ENCODE data around the gene EDC4. TPM values are rescaled to one million over a fixed set of nuclear protein-coding genes. Genes with fewer than 3 reads are reported as not detected.

Gene EDC4
- total and polyA plus RNA-seq, 2 of the 13 experiments (the other 11 are each of a cell fraction or from before 2014, with no cell fraction given) = 51.4 to 59.1 TPM

- TF ChIP-seq, protein P1, sequence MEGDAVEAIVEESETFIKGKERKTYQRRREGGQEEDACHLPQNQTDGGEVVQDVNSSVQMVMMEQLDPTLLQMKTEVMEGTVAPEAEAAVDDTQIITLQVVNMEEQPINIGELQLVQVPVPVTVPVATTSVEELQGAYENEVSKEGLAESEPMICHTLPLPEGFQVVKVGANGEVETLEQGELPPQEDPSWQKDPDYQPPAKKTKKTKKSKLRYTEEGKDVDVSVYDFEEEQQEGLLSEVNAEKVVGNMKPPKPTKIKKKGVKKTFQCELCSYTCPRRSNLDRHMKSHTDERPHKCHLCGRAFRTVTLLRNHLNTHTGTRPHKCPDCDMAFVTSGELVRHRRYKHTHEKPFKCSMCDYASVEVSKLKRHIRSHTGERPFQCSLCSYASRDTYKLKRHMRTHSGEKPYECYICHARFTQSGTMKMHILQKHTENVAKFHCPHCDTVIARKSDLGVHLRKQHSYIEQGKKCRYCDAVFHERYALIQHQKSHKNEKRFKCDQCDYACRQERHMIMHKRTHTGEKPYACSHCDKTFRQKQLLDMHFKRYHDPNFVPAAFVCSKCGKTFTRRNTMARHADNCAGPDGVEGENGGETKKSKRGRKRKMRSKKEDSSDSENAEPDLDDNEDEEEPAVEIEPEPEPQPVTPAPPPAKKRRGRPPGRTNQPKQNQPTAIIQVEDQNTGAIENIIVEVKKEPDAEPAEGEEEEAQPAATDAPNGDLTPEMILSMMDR (CRISPR knock-in tag; IDR thresholded peaks at IDR 0.05) = peak; percentile 36; the same call in 1 of the 2 replicates
- TF ChIP-seq SRSF9 (IDR thresholded peaks at IDR 0.05; ENCODE audit: borderline replicate concordance, insufficient read depth, low read depth, low read length, poor library complexity, severe bottlenecking) = no peak
- TF ChIP-seq ZXDC (CRISPR knock-in tag; IDR thresholded peaks at IDR 0.05) = no peak
- TF ChIP-seq CHD4 (IDR thresholded peaks at IDR 0.05; ENCODE audit: borderline replicate concordance, low read length) = no peak; the same call in 1 of the 2 replicates
- TF ChIP-seq ZNF432 (CRISPR knock-in tag; IDR thresholded peaks at IDR 0.05; ENCODE audit: borderline replicate concordance) = no peak
- no peak for TF ChIP-seq HNRNPH1 (optimal IDR thresholded peaks at IDR 0.05; ENCODE audit: low read depth, low read length)
- TF ChIP-seq HNF4G (IDR thresholded peaks at IDR 0.05; ENCODE audit: borderline replicate concordance, low read depth, low read length) = no peak; the same call in 1 of the 2 replicates
- TF ChIP-seq HNF4G (CRISPR knock-in tag; IDR thresholded peaks at IDR 0.05; ENCODE audit: borderline replicate concordance, low read depth) = peak; percentile 55; the same call in 1 of the 2 replicates
- TF ChIP-seq RFX3 (CRISPR knock-in tag; IDR thresholded peaks at IDR 0.05) = no peak
- peak; percentile 92 for TF ChIP-seq PRDM10 (CRISPR knock-in tag; IDR thresholded peaks at IDR 0.05; ENCODE audit: low read depth)
- peak; percentile 56; the same call in 1 of the 2 replicates for TF ChIP-seq ATF1 (CRISPR knock-in tag; IDR thresholded peaks at IDR 0.05)
- TF ChIP-seq HCFC1 (IDR thresholded peaks at IDR 0.05; ENCODE audit: low read depth, low read length) = peak; percentile 97
- peak; percentile 46; the same call in 1 of the 2 replicates for TF ChIP-seq ZNF83 (CRISPR knock-in tag; IDR thresholded peaks at IDR 0.05; ENCODE audit: borderline replicate concordance)
- TF ChIP-seq THAP11 (CRISPR knock-in tag; IDR thresholded peaks at IDR 0.05) = peak; percentile 98
- TF ChIP-seq E2F2 (CRISPR knock-in tag; IDR thresholded peaks at IDR 0.05; ENCODE audit: borderline replicate concordance) = peak; percentile 90; the same call in 1 of the 2 replicates
- TF ChIP-seq HMGA1 (CRISPR knock-in tag; conservative IDR thresholded peaks at IDR 0.05) = no peak
- TF ChIP-seq ZNF18 (CRISPR knock-in tag; IDR thresholded peaks at IDR 0.05; ENCODE audit: insufficient replicate concordance) = peak; percentile 6
These were observed 26.4 kb upstream of the EDC4 start, which contains the start of gene NUTF2 (continued) for GRCh38 chr16:67846320-67847063.
